Memory B cell (primary cell): ENCODE data around the gene CRTC1.
"Not testable (repeated sequence)": the region's sequence is repeated elsewhere in the genome, so short reads cannot be mapped to it uniquely, and the experiment has no call there.

ENCODE experiments used
- ATAC-seq: fragments of 150-1000 bp; cut with Tn5 transposase; 2 replicates; pipeline ENCODE4 v1.10.0; 2021; ENCODE audit warnings: low read depth, mild to moderate bottlenecking, moderate library complexity
- DNase-seq, 2 donors: peaks; one replicate each; pipeline ENCODE4 v3.0.0; 2022; ENCODE audit warnings: low spot score in 2 of 2
- H3K27ac Mint-ChIP-seq: one replicate; pipeline ENCODE4 v1.8.0; 2022; ENCODE audit warnings: mild to moderate bottlenecking, moderate library complexity, mixed read lengths
- H3K27me3 Mint-ChIP-seq: one replicate; pipeline ENCODE4 v1.8.0; 2022; ENCODE audit warnings: mixed read lengths
- H3K36me3 Mint-ChIP-seq: one replicate; pipeline ENCODE4 v1.8.0; 2022; ENCODE audit warnings: mild to moderate bottlenecking, mixed read lengths
- H3K4me1 Mint-ChIP-seq: one replicate; pipeline ENCODE4 v1.8.0; 2022; ENCODE audit warnings: mixed read lengths
- H3K4me3 Mint-ChIP-seq: one replicate; pipeline ENCODE4 v1.8.0; 2022; ENCODE audit warnings: mild to moderate bottlenecking, moderate library complexity, mixed read lengths
- H3K9me3 Mint-ChIP-seq: one replicate; pipeline ENCODE4 v1.8.0; 2022; ENCODE audit warnings: mixed read lengths

Gene CRTC1

GRCh38 chr19:18669883-18670282 is 13.6 kb upstream of the CRTC1 start:
- no peak overlapping the region for H3K4me3 Mint-ChIP-seq

GRCh38 chr19:18670312-18670711 is 13.2 kb upstream of the CRTC1 start:
- Mint-ChIP-seq H3K27ac (no peak overlapping the region), H3K27me3 (no peaks in the 10 kb centered on the region), H3K36me3 (peaks cover 5% of the 10 kb centered on the region)

More at GRCh38 chr19:18669883-18670282, 13.6 kb upstream of the CRTC1 start:
- no peaks in the 10 kb centered on the region for H3K9me3 Mint-ChIP-seq
- H3K27me3 Mint-ChIP-seq = no peaks in the 10 kb centered on the region
- peaks cover 5% of the 10 kb centered on the region for H3K36me3 Mint-ChIP-seq
- H3K27ac Mint-ChIP-seq = no peak overlapping the region
- no peak for DNase-seq
- ATAC-seq = no peak
- no peaks in the 10 kb centered on the region for H3K4me1 Mint-ChIP-seq

GRCh38 chr19:18671303-18672043 is 12.0 kb upstream of the CRTC1 start:
- no peaks in the 10 kb centered on the region for H3K9me3 Mint-ChIP-seq

More at GRCh38 chr19:18670312-18670711, 13.2 kb upstream of the CRTC1 start:
- Mint-ChIP-seq H3K9me3 (no peaks in the 10 kb centered on the region), H3K4me3 (no peak overlapping the region), H3K4me1 (no peaks in the 10 kb centered on the region)
- no peak for ATAC-seq
- no peak for DNase-seq

GRCh38 chr19:18672044-18672451 is 11.4 kb upstream of the CRTC1 start:
- H3K27me3 Mint-ChIP-seq = no peaks in the 10 kb centered on the region
- H3K36me3 Mint-ChIP-seq = peaks cover 5% of the 10 kb centered on the region
- no peak overlapping the region for H3K4me3 Mint-ChIP-seq
- H3K4me1 Mint-ChIP-seq = no peaks in the 10 kb centered on the region
- H3K9me3 Mint-ChIP-seq = no peaks in the 10 kb centered on the region
- ATAC-seq = no peak
- DNase-seq = no peak
- no peak overlapping the region for H3K27ac Mint-ChIP-seq

More at GRCh38 chr19:18671303-18672043, 12.0 kb upstream of the CRTC1 start:
- DNase-seq (no peak), ATAC-seq (no peak)
- Mint-ChIP-seq H3K36me3 (peaks cover 5% of the 10 kb centered on the region), H3K4me1 (no peaks in the 10 kb centered on the region), H3K4me3 (no peak overlapping the region), H3K27ac (no peak overlapping the region), H3K27me3 (no peaks in the 10 kb centered on the region)

- DNase-seq (no peak), ATAC-seq (no peak)
- Mint-ChIP-seq H3K9me3 (no peaks in the 10 kb centered on the region), H3K27me3 (no peaks in the 10 kb centered on the region), H3K27ac (no peak overlapping the region), H3K36me3 (peaks cover 5% of the 10 kb centered on the region), H3K4me3 (no peak overlapping the region), H3K4me1 (no peaks in the 10 kb centered on the region)
Observed at GRCh38 chr19:18672606-18673337, 10.7 kb upstream of the CRTC1 start.

GRCh38 chr19:18674616-18675015 is 8.9 kb upstream of the CRTC1 start:
- H3K27ac Mint-ChIP-seq = no peak overlapping the region
- no peaks in the 10 kb centered on the region for H3K9me3 Mint-ChIP-seq
- H3K36me3 Mint-ChIP-seq = peaks cover 3% of the 10 kb centered on the region
- no peak for DNase-seq
- H3K4me1 Mint-ChIP-seq = no peaks in the 10 kb centered on the region
- peaks cover 4% of the 10 kb centered on the region for H3K27me3 Mint-ChIP-seq
- no peak for ATAC-seq
- no peak overlapping the region for H3K4me3 Mint-ChIP-seq

- H3K4me3 Mint-ChIP-seq = no peak overlapping the region
- H3K27ac Mint-ChIP-seq = no peak overlapping the region
- DNase-seq (no peak), ATAC-seq (no peak)
- H3K4me1 Mint-ChIP-seq = no peaks in the 10 kb centered on the region
- no peaks in the 10 kb centered on the region for H3K9me3 Mint-ChIP-seq
- H3K27me3 Mint-ChIP-seq = peaks cover 4% of the 10 kb centered on the region
- H3K36me3 Mint-ChIP-seq = no peaks in the 10 kb centered on the region
Observed at GRCh38 chr19:18675779-18676178, 7.7 kb upstream of the CRTC1 start.

GRCh38 chr19:18676692-18677091 is 6.8 kb upstream of the CRTC1 start:
- Mint-ChIP-seq H3K27ac (no peak overlapping the region), H3K4me3 (no peak overlapping the region), H3K9me3 (no peaks in the 10 kb centered on the region), H3K4me1 (no peaks in the 10 kb centered on the region), H3K36me3 (no peaks in the 10 kb centered on the region), H3K27me3 (peaks cover 7% of the 10 kb centered on the region)
- DNase-seq (no peak), ATAC-seq (no peak)

- no peak for ATAC-seq
- DNase-seq = no peak
- Mint-ChIP-seq H3K9me3 (no peaks in the 10 kb centered on the region), H3K27ac (no peak overlapping the region), H3K36me3 (no peaks in the 10 kb centered on the region), H3K4me1 (no peaks in the 10 kb centered on the region), H3K4me3 (no peak overlapping the region), H3K27me3 (peaks cover 7% of the 10 kb centered on the region)
Observed at GRCh38 chr19:18677156-18677555, 6.3 kb upstream of the CRTC1 start.

GRCh38 chr19:18680148-18680547 is 3.3 kb upstream of the CRTC1 start:
- not testable (repeated sequence) for H3K9me3 Mint-ChIP-seq, H3K36me3 Mint-ChIP-seq, ATAC-seq, H3K27ac Mint-ChIP-seq, H3K4me1 Mint-ChIP-seq, H3K4me3 Mint-ChIP-seq, H3K27me3 Mint-ChIP-seq, DNase-seq

- ATAC-seq (no peak), DNase-seq (no peak)
- peaks cover 7% of the 10 kb centered on the region for H3K27me3 Mint-ChIP-seq
- peak overlapping the region; percentile 89 for H3K27ac Mint-ChIP-seq
- peaks cover 14% of the 10 kb centered on the region for H3K4me1 Mint-ChIP-seq
- no peaks in the 10 kb centered on the region for H3K36me3 Mint-ChIP-seq
- peak overlapping the region; percentile 80 for H3K4me3 Mint-ChIP-seq
- H3K9me3 Mint-ChIP-seq = no peaks in the 10 kb centered on the region
Observed at GRCh38 chr19:18682807-18683108, 722 bp upstream of the CRTC1 start.

- peak overlapping the region; percentile 89 for H3K27ac Mint-ChIP-seq
- DNase-seq (no peak), ATAC-seq (peak; percentile 16)
- peaks cover 3% of the 10 kb centered on the region for H3K27me3 Mint-ChIP-seq
- peak overlapping the region; percentile 80 for H3K4me3 Mint-ChIP-seq
- H3K4me1 Mint-ChIP-seq = peaks cover 18% of the 10 kb centered on the region
- peaks cover 4% of the 10 kb centered on the region for H3K36me3 Mint-ChIP-seq
- no peaks in the 10 kb centered on the region for H3K9me3 Mint-ChIP-seq
Observed at GRCh38 chr19:18683958-18684641, 620 bp downstream of the CRTC1 start.

GRCh38 chr19:18684642-18684993 is 1.1 kb downstream of the CRTC1 start:
- Mint-ChIP-seq H3K4me1 (peaks cover 19% of the 10 kb centered on the region), H3K36me3 (peaks cover 4% of the 10 kb centered on the region), H3K4me3 (peak overlapping the region; percentile 56), H3K27ac (no peak overlapping the region), H3K9me3 (no peaks in the 10 kb centered on the region), H3K27me3 (peaks cover 3% of the 10 kb centered on the region)
- ATAC-seq (no peak), DNase-seq (no peak)

- ATAC-seq (no peak), DNase-seq (no peak)
- no peak overlapping the region for H3K4me3 Mint-ChIP-seq
- no peak overlapping the region for H3K27ac Mint-ChIP-seq
- H3K9me3 Mint-ChIP-seq = no peaks in the 10 kb centered on the region
- H3K4me1 Mint-ChIP-seq = peaks cover 23% of the 10 kb centered on the region
- H3K27me3 Mint-ChIP-seq = peaks cover 3% of the 10 kb centered on the region
- peaks cover 5% of the 10 kb centered on the region for H3K36me3 Mint-ChIP-seq
Observed at GRCh38 chr19:18685597-18686190, 2.2 kb downstream of the CRTC1 start.
